Amniotic stem cell (primary cell): Measurements from ENCODE around the gene HSPA4.
A peak's percentile ranks its signal among the peaks of the same experiment; 100 is the strongest.
"Not testable (repeated sequence)": the region's sequence is repeated elsewhere in the genome, so short reads cannot be mapped to it uniquely, and the experiment has no call there.

Experiments
- DNase-seq: peaks from one replicate; lab custom pipeline; 2025; lab: John Stamatoyannopoulos, UW

The HSPA4 gene

DNA sequence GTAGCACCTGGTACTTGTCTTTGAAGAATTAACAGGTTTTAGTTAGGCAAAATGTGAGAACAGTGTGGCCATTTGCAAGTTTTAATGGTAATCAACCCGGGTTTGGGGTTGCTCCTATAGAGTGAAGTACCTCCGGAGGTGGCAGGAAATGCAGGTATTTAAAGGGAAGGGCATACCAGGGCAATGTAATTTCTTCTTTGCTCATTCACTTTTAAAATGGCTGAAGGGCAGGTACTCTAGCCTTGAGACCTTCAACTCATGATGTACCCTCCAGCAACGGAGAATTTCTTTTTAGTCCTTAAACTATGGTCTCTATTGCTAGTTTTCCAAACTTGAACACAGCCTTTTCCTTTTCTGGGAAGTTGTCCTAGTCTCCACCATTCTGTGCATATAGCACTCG, 1.3 kb upstream of the HSPA4 start:
- no peak for DNase-seq

DNA sequence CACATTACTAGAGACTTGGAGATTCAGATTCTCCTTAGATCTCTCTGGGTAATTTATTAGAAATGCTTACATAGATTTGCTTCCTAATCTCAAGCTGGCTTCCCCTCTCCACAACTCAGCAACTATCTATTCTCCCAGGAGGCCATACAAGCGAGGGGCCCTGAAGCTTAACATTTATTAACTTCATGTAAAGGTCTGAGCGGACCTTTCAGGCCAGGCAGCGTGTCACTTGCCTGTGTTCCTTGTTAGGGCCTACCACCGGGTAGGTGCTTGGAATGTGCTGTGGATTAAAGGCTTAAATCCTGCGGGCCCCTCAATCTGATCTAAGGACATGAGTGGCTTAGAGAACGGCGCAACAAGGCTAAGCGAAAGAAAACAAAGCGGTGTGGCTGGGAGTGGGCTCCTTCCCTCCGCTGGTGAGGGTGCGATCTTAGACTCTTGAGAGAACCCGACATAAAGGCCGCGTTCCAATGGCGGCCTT, 712 bp upstream of the HSPA4 start:
- no peak for DNase-seq

DNA sequence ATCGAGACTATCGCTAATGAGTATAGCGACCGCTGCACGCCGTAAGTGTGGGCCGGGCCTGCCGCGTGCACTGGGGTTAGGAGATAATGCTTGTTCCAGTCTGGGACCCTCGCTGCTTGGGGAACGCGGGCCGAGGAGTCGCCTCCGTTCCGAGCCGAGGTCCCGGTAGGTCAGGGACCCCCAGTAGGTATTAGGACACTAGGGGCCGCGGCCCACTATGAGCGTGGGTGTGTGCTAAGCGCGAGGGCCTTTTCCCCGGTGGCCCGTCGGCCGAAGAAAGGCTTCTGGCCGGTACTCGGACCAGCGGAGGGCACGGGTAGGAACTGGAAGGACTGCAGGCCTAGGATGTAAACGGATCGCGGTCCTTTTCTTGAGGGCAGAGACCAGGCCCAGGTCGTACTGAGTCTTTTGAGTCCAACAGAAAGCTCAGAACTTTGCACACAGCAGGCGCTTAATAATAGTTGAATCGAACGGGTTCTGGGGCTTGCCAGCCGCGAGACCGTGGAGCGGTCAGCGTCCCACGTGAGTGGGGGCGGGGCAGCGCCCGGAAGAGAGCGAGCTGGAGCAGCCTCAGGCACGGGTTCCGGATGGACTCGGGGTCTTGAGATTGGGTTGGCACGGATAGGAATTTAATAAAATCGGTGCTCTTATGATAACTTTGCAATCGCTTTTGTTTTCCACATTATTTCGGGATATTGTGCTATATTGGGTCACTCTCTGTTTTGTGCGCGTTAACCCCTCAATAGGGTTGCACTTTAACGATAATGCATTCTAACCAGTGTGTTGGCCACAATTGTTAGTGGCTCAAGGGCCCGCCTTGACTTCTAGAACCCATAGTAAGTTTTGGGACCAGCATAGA, 733 bp downstream of the HSPA4 start:
- DNase-seq: peak; percentile 8

DNA sequence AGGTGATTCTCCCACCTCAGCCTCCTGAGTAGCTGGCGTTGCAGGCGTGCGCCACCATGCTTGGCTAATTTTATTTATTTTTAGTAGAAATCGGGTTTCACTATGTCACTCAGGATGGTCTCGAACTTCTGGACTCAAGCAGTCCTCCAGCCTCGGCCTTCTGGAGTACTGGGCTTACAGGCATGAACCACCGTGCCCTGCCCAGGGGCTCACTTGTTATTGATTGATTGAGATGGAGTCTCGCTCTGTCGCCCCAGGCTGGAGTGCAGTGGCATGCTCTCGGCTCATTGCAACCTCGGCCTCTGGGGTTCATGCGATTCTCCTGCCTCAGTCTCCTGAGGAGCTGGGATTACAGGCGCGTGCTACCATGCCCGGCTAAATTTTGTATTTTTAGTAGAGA, 1.6 kb downstream of the HSPA4 start:
- DNase-seq: no peak

DNA sequence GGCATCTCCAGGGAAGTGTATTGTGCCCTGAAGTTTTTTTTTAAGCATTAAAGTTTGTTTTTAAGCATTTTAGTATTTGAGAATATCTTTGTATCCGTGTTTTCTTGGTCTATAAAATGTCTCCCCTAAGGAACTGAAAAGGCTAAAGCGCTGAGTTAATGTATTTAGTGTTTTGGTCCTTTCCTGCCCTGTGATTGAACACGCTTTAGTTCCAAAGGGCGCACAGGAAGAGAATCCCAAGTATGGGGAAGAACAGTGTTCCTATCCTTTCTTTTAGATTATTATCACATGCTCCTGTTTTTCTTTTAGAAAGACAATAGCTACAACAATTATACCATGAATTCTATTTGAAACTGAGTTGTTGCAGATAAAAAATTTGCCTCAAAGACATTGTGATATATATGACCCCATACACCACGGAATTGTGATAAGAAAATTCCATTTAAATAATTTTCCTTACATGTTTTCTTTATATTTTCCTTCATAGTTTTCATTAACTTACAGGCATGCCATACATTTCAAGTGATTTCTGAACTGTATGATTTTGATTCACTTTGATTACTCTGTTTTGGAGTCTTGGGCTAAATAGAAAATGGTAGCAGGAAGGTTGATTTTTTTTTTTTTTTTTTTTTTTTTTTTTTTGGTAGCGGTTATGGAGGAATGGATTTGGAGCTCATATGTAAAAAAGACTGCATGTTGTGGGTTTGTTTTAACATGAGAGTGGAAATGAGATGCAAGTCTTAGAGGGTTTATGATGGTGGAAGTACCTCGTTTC, 3.1 kb downstream of the HSPA4 start:
- no peak for DNase-seq

DNA sequence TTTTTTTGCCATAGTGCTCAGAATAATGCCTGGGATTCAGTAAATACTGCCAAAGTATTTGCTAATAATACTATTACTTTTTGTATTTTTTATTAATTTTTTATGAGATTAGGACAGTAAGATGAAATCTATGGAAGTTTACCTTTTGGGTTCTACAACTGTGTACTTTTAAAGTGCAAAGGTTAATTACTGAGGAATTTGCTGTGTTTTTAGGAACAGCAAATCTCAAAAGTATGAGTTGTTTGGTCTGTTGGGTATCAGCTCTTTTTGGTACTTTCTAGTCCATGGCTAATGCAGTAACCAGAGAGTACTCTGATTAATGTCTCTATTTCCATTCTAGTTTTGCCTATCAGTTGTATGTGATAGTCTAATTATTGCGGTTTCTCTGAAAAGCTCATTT, 5.1 kb downstream of the HSPA4 start:
- no peak for DNase-seq

DNA sequence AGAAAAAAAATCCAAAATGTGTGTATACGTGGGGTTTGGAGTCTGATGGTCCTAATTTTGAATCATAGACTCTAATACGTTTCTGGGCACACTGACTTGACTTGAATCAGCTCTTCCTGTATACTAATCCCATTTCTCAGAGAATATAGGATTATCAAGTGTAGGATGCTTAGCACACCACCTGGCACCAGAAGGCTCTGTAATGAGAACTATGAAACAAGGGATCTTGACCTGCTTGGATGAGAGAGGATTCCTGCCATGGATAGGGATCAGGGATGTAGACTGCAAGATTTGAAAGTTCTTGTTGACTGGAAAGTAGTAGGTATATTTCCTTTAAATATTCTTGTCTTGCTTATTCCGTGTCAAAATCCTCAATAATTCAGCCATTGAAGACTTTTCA, 7.8 kb downstream of the HSPA4 start:
- no peak for DNase-seq

DNA sequence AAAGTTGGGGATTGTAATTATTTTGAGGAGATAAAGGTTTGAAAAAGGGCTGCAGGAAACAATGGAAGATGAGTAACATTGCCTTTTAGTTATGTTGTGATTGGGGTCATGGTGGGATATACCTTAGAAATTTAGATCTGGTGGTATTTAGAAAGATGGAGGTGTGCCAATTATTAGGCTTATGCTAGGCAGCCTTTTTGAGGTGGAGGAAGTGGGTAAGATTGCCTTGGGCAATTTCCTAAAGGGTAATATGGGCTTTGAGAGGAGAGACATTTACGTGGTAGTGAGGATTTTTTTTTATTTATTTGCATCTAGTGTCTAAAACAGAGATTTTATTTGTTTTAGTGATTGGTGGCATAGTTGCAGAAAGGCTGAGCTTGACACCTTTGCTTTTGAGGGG, 10.5 kb downstream of the HSPA4 start:
- no peak for DNase-seq

DNA sequence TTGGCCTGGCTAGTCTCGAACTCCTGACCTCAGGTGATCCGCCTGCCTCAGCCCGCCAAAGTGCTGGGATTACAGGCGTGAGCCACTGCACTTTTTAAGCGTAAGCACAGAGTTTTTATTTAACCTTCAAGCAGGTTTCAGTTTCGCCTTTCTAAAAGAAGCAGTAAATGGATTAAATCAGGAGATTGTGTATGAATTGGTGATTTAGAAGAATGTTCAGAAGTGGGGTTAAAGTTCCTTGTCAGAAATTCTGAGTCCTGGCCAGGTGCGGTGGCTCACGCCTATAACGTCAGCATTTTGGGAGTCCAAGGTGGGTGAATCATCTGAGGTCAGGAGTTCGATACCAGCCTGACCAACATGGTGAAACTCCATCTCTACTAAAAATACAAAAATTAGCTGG, 12.2 kb downstream of the HSPA4 start:
- DNase-seq: no peak

DNA sequence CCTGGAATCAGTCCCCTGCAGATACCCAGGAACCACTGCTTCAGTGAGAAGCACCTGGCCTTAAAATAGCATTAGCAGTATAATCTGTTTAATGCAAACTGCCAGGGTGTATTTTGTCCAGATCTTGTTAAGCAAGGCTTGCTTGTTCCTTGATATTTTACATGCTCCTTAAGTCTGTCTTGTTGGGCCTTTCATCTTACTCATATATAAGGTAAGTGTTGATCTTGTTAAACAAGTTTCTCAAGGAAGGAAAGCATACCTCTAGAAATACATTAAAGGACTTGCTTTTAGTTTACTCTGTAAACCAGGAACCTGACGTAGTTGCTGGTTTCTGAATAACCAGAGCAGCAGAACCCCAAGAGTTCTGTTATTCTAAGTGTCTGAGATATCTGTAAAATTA, 13.7 kb downstream of the HSPA4 start:
- no peak for DNase-seq

DNA sequence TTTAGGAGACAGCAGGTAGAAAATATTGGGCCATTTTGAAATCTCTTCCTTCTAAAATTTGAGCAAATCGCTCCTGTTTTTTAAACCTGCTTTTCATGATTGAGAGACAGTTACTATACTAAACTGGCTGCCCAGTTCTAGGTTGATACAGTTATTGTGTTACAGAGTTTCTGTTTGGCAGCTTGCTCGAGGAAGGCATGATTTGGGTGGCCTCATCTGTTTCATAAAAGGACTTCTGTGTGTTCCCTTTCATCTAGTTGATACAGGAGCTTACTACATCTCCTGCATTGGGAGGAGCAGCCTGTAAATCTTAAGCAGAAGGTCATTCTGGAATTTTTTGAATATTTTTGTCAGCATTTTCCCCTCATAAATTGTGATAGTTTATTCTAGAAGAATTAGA, 14.2 kb downstream of the HSPA4 start:
- DNase-seq: no peak

DNA sequence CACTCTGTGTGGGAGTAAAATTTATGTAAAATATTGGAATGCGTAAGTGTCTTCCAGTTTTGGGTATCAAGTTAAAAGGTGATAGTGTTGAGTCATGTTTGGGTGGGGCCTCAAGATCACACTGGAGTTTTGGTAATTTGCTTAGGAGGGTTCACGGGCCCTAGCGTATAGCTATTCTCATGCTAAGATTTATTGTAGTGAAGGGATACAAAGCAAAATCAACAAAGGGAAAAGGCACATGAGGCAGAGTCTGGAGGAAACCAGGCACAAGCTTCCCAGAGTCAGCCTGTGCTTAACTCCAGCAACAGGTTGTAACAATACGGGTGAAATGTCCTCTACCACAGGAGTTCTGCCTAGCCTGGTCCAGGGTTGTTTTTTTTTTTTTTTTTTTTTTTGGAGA, 20.2 kb downstream of the HSPA4 start:
- DNase-seq: no peak

DNA sequence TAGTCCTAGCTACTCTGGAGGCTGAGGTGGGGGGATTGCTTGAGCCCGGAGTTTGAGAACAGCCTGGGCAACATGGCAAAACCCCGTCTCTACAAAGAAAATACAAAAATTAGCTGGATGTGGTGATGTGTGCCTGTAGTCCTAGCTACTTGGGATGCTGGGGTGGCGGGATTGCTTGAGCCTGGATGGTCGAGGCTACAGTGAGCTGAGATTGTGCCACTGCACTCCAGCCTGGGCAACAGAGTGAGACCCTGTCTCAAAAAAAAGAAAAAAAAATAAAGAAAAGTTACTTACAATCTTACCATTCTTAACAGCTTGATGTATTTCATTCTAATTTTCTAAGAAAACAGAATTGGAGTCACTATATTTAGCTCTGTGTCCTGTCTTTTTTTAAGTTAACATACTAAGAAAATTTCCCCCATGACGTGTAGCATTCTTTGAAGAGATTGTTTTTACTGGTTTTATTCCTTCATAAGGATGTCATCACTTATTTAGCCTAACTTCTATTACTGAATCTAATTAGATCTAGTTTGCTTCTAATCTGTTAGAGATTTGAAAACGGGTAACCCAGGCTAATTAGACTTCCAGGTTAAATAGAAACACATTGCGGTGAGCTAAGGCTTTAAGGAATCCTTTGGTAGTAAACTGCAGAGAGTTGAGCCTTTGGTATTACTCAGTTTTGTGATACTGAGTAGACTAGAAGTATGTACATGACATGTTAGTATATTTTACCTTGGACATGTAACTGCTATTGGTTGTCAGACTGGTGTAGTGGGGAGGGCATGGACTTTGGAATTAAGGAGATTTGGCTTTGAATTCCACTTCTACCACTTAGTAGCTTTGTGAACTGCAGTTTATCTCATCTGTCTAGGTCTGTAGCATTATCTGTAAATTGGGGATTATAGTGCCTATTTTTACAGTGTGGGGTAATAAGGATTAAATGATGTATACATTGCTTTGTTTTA, 24.0 kb downstream of the HSPA4 start:
- peak; percentile 7 for DNase-seq

DNA sequence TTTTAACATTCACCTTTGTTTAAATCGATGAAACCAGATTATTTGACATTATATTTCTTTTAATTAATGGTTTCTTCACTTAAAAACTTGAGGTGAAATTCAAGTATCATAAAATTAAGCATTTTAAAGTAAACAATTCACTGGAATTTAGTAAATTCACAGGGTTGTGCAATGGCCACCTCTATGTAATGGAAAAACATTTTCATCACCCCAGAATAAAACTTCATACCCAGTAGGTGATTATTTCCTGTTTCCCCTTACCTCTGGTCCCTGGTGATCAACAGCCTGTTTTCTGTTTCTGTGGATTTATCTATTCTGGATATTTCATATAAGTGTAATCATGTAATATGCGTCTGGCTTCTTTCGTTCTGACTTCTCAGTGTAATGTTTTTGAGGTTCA, 27.2 kb downstream of the HSPA4 start:
- no peak for DNase-seq

DNA sequence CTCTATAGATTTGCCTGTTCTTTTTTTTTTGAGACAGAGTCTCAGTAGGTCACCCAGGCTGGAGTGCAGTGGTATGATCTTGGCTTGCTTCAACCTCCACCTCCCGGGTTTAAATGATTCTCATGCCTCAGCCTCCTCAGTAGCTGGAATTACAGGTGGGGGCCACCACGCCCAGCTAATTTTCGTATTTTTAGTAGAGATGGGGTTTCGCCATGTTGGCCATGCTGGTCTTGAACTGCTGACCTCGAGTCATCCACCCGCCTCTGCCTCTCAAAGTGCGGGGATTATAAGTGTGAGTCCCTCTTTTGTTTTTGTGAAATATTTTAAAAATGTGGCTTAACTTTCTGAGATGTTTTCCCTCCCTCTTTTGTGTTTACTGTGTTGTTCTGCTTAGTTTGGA, 29.2 kb downstream of the HSPA4 start:
- DNase-seq: no peak

DNA sequence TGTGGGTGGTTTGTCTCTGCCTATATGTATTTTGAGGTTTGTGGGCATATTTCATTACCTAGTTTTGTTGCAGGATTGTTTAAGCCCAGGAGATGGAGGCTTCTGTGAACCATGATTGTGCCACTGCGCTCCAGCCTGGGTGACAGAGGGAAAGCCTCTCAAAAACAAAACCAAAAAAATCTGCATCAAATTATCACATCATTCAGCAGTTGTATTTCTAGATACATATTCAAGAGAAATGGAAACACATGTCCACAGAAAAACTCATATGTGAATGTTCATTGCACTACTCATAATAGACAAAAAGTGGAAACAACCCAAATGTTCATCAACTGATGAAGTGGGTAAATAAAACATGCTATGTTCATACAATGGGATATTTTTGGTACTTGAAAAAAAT, 29.9 kb downstream of the HSPA4 start:
- no peak for DNase-seq

DNA sequence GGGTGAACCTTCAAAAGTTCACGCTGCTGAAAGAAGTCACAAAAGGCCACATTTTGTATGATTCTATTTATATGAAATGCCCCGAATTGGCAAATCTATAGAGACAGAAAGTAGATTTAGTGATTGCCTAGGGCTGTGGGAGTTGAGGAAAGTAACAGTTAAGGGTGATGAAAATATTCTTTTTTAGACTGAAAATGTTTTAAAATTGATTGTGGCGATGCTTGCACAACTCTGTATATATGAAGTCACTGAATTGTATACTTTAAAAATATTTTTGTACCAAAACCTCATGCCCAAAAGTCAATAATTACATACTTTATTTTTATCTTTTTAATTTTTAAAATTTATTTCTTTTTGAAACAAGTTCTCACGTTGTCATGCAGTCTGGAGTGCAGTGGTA, 30.3 kb downstream of the HSPA4 start:
- DNase-seq: no peak

DNA sequence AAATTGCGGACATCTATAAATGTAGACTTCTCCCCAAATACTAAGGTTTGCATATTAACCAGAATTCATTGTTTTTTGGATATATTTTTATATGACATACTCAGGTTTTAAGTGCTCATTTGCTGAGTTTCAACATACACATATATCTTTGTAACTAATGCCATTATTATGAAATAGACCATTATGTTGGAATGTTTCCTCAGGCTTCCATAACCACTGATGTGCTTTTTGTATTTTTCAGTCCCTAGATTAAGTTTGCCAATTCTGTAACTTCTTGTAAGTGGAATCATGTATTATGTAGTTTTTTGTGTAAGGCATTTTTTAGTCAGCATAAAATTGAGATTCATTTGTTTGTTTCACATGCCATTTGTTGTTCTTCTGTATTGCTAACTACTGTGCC, 32.1 kb downstream of the HSPA4 start:
- no peak for DNase-seq

DNA sequence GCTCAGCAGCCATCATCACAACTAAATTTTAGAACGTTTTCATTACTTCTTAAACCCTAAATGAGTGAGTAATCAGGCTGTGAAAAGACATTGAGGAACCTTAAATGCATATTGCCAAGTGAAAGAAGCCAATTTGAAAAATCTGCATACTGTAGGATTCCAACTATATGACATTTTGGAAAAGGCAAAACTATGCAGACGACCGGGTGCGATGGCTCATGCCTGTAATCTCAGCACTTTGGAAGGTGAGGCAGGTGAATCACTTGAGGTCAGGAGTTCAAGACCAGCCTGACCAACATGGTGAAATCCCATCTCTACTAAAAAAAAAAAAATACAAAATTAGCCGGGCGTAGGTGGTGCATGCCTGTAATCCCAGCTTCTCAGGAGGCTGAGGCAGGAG, 33.4 kb downstream of the HSPA4 start:
- DNase-seq: not testable (repeated sequence)

DNA sequence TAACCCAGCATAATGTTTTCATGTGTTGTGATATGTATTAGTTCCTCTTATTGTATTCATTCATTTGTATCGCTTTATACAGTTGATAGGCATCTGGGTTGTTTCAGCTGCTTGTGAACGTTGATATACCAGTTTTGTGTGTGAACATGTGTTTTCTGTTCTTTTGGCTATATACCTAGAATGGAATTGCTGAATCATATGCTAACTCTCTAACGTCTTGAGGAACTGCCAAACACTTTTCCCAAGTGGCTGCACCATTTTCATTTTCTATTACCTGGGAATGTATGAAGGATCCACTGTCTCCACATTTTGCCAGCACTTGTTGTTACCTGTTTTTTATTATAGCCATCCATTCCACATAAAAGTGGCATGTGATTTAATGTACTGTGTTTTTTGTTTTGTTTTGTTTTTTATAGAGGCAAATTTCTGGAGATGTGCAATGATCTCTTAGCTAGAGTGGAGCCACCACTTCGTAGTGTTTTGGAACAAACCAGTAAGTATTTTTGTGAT, 34.6 kb downstream of the HSPA4 start:
- DNase-seq: no peak

DNA sequence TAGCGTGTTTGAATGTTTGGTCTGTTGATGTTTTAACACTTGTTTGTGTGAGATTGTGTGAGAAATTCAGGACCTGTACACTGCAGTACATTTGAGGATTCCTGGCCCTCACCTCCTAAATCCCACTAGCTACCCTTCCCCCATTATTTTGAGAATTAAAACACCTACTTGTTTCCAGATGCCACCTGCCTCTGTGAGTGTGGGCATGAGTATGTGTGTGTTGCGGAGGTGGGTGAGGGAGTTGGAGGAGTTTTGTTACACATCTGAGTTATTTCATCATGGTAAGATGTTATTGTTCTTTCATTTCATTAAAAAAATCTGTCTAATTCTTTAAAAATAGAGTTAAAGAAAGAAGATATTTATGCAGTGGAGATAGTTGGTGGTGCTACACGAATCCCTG, 36.3 kb downstream of the HSPA4 start:
- DNase-seq: no peak

DNA sequence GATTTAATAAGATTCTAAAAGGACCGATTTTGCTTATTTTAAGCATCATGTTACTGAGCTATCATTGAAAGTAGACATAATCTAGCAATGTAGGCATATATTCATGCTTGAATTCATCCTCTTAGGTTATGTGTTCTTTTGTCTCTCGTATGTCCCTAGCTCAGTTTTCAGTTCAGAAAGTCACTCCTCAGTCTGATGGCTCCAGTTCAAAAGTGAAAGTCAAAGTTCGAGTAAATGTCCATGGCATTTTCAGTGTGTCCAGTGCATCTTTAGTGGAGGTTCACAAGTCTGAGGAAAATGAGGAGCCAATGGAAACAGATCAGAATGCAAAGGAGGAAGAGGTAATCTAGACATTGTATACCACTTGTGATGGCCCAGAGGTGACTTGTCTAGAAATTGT, 39.2 kb downstream of the HSPA4 start:
- DNase-seq: no peak
